OCI-LY7 (cell line): ENCODE results near the gene TIMP4. TPM values are rescaled to one million over a fixed set of nuclear protein-coding genes. Genes with fewer than 3 reads are reported as not detected.

ENCODE experiments used
- BruUV-seq: library from RNA; stranded (reverse); fragments of 400-500 nt; replicated peaks from 2 replicates; lab custom pipeline; 2021; lab: Mats Ljungman, UMichigan
- CTCF ChIA-PET: fragments of 300-600 bp; sonication (Branson Sonifier 250); formaldehyde crosslinking; loops from one replicate; lab custom pipeline; 2022; ENCODE audit warnings: antibody characterized with exemption; ENCODE audit not compliant: unreplicated experiment; lab: Charles Lee
- POLR2A ChIA-PET: fragments of 300-600 bp; sonication (Branson Sonifier 250); formaldehyde crosslinking; loops from one replicate; lab custom pipeline; 2022; ENCODE audit warnings: antibody characterized with exemption; lab: Charles Lee
- DNase-seq: peaks from one replicate; pipeline ENCODE4 v3.0.0-alpha.2; 2015; ENCODE audit warnings: low spot score
- H2AFZ ChIP-seq: fragments of 200-600 bp; sonication (generic), shearing (Covaris generic); 2 replicates; pipeline ENCODE4 v1.6.1; 2014; ENCODE audit warnings: mild to moderate bottlenecking, antibody characterized with exemption, low read length, moderate library complexity
- H3K27ac ChIP-seq: fragments of 200-600 bp; sonication (generic); 2 replicates; pipeline ENCODE4 v1.5.1; 2014; ENCODE audit warnings: mixed run types, low read depth, mild to moderate bottlenecking, moderate library complexity, low read length, inconsistent platforms; ENCODE audit not compliant: poor library complexity, severe bottlenecking
- H3K36me3 ChIP-seq: fragments of 200-600 bp; sonication (generic); 2 replicates; pipeline ENCODE4 v1.6.1; 2014; ENCODE audit warnings: mild to moderate bottlenecking, antibody characterized with exemption, low read length, moderate library complexity, mixed read lengths; ENCODE audit not compliant: insufficient read depth
- H3K4me1 ChIP-seq: fragments of 200-600 bp; sonication (generic); 2 replicates; pipeline ENCODE4 v1.5.1; 2014; ENCODE audit warnings: mild to moderate bottlenecking, low read length; ENCODE audit not compliant: insufficient read depth, poor library complexity, severe bottlenecking
- H3K4me2 ChIP-seq: fragments of 200-600 bp; sonication (generic); 2 replicates; pipeline ENCODE4 v1.6.1; 2014; ENCODE audit warnings: mild to moderate bottlenecking, low read length
- H3K4me3 ChIP-seq: fragments of 200-600 bp; sonication (generic); 2 replicates; pipeline ENCODE4 v1.5.1; 2014; ENCODE audit warnings: mild to moderate bottlenecking, low read depth, low read length; ENCODE audit not compliant: poor library complexity, severe bottlenecking
- H3K79me2 ChIP-seq: fragments of 200-600 bp; sonication (generic); 2 replicates; pipeline ENCODE4 v1.6.1; 2016; ENCODE audit warnings: low read depth, mild to moderate bottlenecking, low read length, moderate library complexity, mixed read lengths; ENCODE audit not compliant: insufficient read depth
- H3K9me2 ChIP-seq: fragments of 200-600 bp; sonication (generic); 2 replicates; pipeline ENCODE4 v1.6.1; 2016; ENCODE audit warnings: mild to moderate bottlenecking, low read length, mixed read lengths; ENCODE audit not compliant: insufficient read depth
- H3K9me3 ChIP-seq: fragments of 200-600 bp; sonication (generic); 2 replicates; pipeline ENCODE4 v1.6.1; 2014; ENCODE audit warnings: mild to moderate bottlenecking, mixed run types, low read length, mixed read lengths
- H4K20me1 ChIP-seq: fragments of 200-600 bp; sonication (generic); 2 replicates; pipeline ENCODE4 v1.6.1; 2014; ENCODE audit warnings: mild to moderate bottlenecking, antibody characterized with exemption, low read length, moderate library complexity, mixed read lengths; ENCODE audit not compliant: insufficient read depth
- CTCF ChIP-seq: fragments of 200-600 bp; sonication (generic); conservative IDR thresholded peaks from 2 replicates; pipeline ENCODE4 v1.5.1; 2014; ENCODE audit warnings: mild to moderate bottlenecking, antibody characterized with exemption, low read length, moderate library complexity, mixed read lengths
- EZH2phosphoT487 ChIP-seq: fragments of 200-600 bp; sonication (generic); IDR thresholded peaks from 2 replicates; pipeline ENCODE4 v1.6.1; 2018; ENCODE audit warnings: low read depth, borderline replicate concordance, mild to moderate bottlenecking, mixed run types, antibody characterized with exemption, low read length, moderate library complexity, mixed read lengths
- intact Hi-C: fragments of 100-400 bp; cut with micrococcal nuclease; formaldehyde crosslinking; loops from one replicate; pipeline ENCODE4 v1.10.0; 2022; ENCODE audit not compliant: unreplicated experiment
- total RNA-seq, 2 experiments: library from RNA; depleted of rRNA in 1 of 2; stranded (reverse); fragments of >200 nt in 1 of 2; shearing (Covaris generic) in 1 of 2; gene quantifications; 2 replicates each; pipeline ENCODE4 v1.2.3, GENCODE V29; 2014 to 2022

The TIMP4 gene
- total RNA-seq, 2 experiments from 2014 or later: not detected

GRCh38 chr3:12193485-12194165, 34.9 kb upstream of the TIMP4 start:
- peaks cover 3% of the 10 kb centered on the region for H3K4me1 ChIP-seq
- H3K4me2 ChIP-seq: no peak overlapping the region
- H3K4me3 ChIP-seq: no peak overlapping the region
- no peaks in the 10 kb centered on the region for H3K79me2 ChIP-seq
- BruUV-seq: no TSS peak
- ChIA-PET CTCF (no interaction called here), POLR2A (interaction anchor here (0.6 to 1.0 kb wide), 3 partner anchors 8 to 111 kb away, joined by 3 to 4 read pairs (median 3); no protein-coding TSS in a partner anchor)
- H3K36me3 ChIP-seq: no peaks in the 10 kb centered on the region
- intact Hi-C loops: loop anchor here (5.0 kb wide), 1 partner anchor 284 kb away; no protein-coding TSS in a partner anchor
- DNase-seq: no peak
- H2AFZ ChIP-seq: no peak overlapping the region
- no peak for TF ChIP-seq CTCF
- TF ChIP-seq EZH2phosphoT487: no peak
- H3K9me3 ChIP-seq: no peaks in the 10 kb centered on the region
- H3K9me2 ChIP-seq: no peaks in the 10 kb centered on the region
- no peak overlapping the region for H3K27ac ChIP-seq
- H4K20me1 ChIP-seq: no peaks in the 10 kb centered on the region

GRCh38 chr3:12192655-12193484, 34.2 kb upstream of the TIMP4 start:
- Histone ChIP-seq H3K79me2 (no peaks in the 10 kb centered on the region), H2AFZ (no peak overlapping the region), H3K4me3 (no peak overlapping the region), H3K4me2 (no peak overlapping the region), H3K9me3 (no peaks in the 10 kb centered on the region), H3K36me3 (no peaks in the 10 kb centered on the region), H4K20me1 (no peaks in the 10 kb centered on the region), H3K9me2 (no peaks in the 10 kb centered on the region), H3K27ac (no peak overlapping the region), H3K4me1 (peaks cover 3% of the 10 kb centered on the region)
- TF ChIP-seq CTCF (no peak), EZH2phosphoT487 (no peak)
- DNase-seq: no peak
- BruUV-seq: no TSS peak
- intact Hi-C loops: loop anchor here (5.0 kb wide), 1 partner anchor 284 kb away; no protein-coding TSS in a partner anchor
- CTCF ChIA-PET: no interaction called here
- POLR2A ChIA-PET: interaction anchor here (1.0 kb wide), 1 partner anchor 16 kb away, joined by 3 read pairs; no protein-coding TSS in a partner anchor
